Measurements from ENCODE around the gene ZMYM3. TPM values are rescaled to one million over a fixed set of nuclear protein-coding genes. Genes with fewer than 3 reads are reported as not detected.
"Not testable (repeated sequence)": the region's sequence is repeated elsewhere in the genome, so short reads cannot be mapped to it uniquely, and the experiment has no call there.

Gene ZMYM3
- 8.8 and 10.3 TPM in 2 replicates for total RNA-seq (2014; rRNA removed; shearing (Covaris generic))

DNA sequence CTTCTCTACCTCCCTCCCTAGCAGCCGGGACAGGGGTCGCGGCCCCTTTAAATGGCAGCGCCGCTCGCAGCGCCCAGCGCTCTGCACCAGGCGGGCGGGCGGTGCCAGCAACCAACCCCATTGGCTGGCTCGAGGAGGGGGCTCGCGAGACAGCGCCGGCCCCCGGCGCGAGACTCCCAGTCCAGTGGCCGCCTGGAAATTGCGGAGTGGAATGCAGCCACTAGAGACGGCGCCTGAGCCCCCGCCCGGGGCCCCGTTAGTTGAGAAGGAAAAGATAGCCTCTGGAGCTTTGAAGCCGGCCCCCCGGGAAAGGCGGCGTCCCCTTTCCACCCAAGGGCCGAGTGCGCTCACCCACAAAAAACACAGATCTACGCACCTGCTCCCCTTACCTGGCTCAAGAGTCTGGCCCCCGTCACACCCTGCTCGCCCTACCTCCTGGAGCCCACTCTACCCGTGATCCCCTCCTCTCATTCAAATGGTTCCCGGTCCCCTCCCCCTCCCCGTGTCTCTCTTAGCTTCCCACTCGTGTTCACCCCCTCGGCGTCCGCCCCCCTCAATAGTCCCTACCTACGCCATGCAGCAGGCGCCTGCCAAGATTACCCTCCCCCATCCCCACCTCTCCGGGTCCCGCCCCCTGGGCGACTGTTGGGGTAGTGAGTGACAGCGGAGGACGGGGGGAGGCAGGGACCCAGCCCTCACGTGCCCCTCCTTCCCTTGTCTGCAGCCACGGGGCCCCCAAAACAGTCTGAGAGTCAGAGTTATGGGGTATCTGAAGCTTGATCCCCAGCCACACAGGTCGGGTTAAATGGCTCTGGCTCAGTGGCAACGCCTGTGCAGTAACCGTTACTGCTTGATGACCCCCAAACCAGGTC, at the start of gene ZMYM3:
ZMYM3 (minus strand) TSS at position 49 of the 872 bp plus-strand sequence. CDS start 885 bp downstream, outside the sequence.
- peak; percentile 89 for DNase-seq (ENCODE audit: low read depth)

DNA sequence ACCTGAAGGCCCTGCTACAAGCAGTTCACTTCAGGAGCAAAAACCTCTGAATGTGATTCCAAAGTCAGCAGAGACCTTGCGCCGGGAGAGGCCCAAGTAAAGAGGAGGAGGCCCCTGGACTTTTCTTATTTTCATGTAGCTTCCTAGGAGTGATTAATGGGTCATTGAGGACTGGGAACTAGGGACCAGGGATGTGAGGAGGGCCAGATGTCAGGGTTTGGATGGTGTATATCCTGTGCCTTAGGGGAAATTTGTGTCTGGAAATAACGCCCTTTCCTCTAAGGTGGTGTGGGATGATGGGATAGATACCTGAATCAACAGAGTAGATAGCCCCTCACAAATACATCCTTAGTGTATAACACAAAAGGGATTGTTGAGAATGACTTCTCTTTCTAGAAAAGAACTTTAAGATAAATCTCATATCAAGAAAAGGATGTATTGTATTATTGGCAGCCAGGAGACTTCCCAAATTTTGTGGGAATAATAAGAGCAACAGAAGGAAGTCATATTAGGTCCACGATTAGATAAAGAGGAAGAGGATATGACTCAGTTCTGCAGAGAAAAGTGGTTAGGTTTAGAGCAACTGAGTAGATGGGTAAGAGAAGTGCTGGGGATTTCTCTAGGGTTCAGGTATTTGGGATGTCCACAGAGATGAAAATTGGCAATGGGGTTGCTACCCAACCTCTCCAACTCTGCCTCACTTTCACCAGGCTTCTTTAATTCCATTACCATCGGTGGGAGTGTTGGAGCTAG, 48.7 kb upstream of the ZMYM3 start:
- DNase-seq (ENCODE audit: low read depth), result no peak

DNA sequence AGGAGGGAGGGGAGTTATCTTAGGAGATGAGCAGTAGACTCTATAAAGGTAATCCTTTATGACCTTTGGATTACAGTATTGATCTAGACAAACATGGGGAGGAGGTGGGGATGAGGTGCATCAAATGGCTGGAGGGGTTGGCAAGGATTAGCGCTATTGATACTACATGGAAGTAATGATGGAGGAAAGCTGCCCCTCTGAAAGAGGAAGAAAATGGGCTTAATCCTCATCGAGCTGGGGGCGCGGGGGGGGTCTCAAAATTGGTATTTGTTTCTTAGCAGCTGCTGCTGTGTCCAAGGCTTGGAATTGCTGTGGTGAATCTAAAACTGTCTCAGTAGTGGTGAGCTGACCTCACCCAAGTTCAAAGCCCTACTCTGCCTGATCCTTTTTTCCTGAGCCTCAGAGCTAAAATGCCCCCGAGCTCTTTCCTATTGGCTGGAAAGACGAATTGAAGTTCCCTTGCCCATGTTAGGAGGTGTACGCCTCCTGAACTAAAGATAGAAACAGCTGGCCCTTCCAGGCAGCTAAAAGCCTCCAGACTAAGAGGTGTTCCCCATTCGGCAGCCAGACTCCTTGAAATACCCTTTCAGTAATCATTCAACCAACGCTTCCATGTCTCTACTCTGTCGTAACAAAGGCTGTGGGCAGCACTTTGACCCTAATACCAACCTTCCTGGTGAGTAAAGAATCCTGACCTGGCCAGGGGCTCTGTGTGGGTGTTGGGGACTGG, 47.4 kb upstream of the ZMYM3 start, which contains the start of gene ITGB1BP2:
ITGB1BP2 (plus strand) TSS at position 556 of the 730 bp plus-strand sequence; CDS start at position 613, 57 bp downstream.
- no peak for DNase-seq (ENCODE audit: low read depth)

DNA sequence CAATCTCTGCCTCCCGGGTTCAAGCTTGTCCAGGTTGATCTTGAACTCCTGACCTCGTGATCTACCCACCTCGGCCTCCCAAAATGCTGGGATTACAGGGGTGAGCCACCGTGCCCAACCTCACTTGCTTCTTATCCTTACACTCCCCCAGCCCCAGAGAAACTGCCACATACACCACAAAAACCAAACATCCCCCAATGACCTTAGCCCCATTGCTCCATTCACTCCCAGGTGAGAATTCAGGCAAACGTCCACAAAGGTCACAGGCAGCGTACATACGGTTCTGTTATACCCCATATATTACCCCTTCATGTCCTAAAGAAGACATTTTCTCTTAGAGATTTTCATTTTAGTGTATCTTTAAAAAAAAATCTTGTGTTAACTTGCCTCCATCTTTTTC, 46.6 kb upstream of the ZMYM3 start:
- DNase-seq (ENCODE audit: low read depth), result not testable (repeated sequence)

DNA sequence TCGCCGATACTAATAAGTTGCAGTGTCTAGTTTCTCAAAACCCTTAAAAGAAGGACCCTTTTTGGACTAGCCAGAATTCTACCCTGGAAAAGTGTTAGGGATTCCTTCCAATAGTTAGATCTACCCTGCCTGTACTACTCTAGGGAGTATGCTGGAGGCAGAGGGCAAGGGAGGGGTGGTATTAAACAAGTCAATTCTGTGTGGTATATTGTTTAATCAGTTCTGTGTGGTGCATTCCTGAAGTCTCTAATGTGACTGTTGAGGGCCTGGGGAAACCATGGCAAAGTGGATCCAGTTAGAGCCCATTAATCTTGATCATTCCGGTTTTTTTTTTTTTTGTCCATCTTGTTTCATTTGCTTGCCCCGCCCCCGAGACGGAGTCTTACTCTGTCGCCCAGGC, 46.1 kb upstream of the ZMYM3 start:
- not testable (repeated sequence) for DNase-seq (ENCODE audit: low read depth)

DNA sequence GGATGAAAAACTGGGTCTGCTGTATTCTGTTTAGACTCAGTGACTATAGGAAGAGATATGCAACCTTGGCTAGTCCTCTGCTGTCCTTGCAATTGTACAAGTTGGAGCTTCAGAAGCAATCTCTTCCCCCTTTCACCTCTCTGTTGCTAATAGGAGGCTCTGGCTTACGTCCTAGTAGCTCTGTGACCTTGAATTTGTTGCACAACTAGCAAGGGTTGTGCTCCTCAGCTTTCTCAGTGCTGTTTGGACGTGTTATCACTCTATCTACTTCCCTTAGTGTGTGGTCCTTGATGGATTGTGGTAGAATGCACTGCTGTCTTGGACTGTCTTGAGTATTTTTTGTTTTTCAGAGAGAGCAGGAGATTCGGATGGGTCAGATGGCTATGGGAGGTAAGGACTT, 44.2 kb upstream of the ZMYM3 start:
- no peak for DNase-seq (ENCODE audit: low read depth)

DNA sequence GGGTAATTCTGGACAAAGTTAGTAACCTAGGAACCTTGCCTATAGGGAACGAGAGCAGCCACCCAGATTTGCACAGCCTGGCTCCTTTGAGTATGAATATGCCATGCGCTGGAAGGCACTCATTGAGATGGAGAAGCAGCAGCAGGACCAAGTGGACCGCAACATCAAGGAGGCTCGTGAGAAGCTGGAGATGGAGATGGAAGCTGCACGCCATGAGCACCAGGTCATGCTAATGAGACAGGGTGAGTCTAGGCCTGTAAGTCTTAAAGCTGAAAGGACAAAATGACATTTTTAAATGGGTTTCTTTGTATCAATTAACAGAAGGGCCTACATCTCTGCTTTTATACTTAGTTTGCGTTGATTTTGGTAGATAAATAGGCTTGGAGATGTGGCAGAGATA, 42.9 kb upstream of the ZMYM3 start:
- no peak for DNase-seq (ENCODE audit: low read depth)

DNA sequence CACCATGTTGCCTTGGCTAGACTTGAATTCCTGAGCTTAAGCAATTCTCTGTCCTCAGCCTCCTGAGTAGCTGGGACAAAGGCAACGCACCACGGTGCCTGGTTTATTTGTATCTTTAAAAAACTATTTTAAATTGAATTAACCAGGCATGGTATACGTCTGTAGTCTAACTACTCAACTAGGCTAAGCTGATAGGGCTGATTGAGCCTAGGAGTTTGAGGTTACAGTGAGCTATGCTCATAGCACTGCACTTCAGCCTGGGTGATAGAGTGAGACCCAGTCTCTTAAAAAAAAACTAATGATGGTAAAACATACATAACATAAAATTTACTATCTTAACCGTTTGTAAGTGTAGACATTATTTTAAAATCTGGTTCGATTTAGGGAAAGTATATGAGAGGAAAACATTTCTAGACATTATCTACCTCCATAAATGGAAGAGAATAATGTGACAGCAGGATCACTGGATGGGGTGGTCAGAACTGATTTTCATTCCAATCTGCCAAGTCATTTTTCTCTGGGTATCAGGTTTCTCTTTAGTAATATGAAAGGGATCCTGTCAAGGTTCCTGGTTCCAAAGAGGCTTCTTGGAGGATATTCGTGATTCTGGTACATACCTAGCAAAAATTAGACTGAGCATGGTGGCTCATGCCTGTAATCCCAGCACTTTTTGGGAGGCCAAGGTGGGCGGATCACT, 38.9 kb upstream of the ZMYM3 start:
- DNase-seq (ENCODE audit: low read depth), result peak; percentile 17

DNA sequence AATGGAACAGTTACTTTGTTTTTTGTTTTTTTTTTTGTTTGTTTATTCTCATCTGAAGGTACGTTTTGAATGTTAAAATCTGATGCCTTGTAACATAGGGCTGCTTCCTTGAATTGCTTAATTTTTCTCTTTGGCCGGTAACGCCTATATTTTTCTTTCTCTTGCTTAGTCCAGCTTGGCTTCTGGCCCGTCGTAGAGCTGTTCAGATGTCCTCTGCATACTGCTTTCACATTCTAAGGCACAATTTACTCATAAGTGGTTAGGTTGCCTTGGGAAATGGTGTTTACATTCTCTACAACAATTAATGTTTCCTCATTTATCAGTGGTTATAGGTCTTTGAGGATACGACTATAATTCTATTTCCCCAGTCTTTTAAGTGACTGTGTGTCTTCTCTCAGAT, 37.4 kb upstream of the ZMYM3 start:
- DNase-seq (ENCODE audit: low read depth), result no peak

DNA sequence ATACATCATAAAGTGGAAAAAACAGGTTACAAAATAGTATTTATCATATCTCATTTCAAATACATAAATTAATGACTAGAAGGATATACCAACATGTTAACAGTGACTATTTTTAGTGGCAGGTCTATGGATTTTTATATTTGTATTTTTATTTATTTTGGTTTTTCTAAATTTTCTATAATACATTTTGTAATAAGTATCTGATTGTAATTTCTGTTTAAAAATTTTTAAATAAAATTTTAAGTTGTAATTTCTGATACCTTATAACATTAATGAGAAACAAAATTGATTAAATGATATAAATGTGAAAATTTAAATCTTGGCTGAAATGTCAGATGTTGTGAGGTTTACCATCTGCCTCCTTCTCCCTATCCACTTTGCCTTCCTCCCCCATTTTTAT, 32.0 kb upstream of the ZMYM3 start:
- no peak for DNase-seq (ENCODE audit: low read depth)

DNA sequence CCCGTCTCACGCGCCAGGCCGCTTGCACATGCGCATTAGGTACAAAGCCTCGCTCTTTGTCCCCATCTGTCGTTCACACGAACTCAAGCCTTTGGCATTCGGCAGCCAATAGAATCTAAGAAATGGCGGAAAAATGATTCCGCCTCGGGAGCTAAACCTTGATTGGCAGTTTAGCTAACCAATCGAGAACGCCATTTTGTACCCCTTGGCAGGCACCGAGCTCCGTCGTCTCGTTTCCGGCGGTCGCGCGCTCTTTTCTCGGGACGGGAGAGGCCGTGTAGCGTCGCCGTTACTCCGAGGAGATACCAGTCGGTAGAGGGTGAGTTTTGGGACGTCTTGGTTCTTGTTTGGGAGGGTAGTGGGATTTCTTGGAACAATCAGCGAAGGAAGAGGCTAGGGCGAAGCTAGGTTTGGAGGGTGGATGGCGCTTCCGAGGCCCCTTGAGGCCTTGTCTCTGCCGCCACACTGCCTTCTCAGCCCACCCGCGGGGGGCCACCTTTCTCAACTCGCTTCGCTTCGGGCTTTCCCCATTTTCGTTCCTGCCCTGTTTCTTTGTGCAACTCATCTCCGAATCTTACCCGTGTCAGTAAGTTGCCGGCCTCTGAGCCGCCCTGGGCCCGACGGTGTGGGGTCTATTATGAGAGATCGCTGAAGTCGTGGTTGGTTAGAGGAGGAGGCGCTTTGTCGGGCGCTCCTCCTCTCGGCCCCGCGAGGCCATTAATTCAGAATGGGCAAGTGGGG, 29.6 kb upstream of the ZMYM3 start, which contains the start of gene NONO:
NONO (plus strand) TSS at position 233 of the 741 bp plus-strand sequence. CDS start 7,003 bp downstream, outside the sequence.
- peak; percentile 94 for DNase-seq (ENCODE audit: low read depth)

DNA sequence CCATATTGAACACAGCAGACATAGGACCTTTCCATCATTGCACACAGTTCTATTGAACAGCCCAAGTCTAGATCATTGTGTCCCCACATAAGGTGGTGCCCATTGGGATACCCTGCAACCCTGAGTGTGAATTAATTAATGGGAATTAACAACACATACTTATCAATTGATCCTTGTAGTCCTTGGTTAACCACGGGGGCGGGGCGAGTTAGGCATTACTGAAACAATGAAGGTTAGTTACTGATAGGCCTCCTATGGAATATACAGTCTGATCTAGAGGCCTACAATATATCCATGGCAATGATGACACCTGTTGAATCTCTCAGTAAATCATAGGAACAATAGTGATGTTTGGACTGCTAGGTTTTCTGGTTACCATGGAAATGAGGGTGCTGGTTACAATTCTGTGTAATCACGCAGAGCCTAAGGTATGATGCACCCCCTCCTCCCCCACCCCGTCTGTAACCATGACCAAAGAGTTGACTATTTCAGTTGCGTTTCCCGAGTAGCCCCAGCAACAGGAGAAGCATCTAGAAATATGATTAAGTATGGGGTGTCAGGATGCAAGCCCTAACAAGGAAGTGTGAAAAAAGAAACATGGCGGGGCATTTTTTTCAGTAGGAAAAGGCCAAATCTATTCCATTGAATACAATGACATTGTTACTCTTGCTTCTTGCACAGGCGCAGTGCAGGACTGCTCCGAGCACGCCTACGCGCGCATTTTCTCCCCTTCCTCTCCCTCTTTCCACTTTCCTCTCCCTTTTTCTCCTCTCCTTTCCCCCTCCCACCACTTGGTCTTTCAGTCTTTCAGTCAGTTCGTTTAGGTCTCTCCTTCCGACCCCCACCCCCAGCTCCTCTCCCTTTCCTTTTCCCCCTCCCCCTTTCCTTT, 28.8 kb upstream of the ZMYM3 start:
- DNase-seq (ENCODE audit: low read depth), result no peak

DNA sequence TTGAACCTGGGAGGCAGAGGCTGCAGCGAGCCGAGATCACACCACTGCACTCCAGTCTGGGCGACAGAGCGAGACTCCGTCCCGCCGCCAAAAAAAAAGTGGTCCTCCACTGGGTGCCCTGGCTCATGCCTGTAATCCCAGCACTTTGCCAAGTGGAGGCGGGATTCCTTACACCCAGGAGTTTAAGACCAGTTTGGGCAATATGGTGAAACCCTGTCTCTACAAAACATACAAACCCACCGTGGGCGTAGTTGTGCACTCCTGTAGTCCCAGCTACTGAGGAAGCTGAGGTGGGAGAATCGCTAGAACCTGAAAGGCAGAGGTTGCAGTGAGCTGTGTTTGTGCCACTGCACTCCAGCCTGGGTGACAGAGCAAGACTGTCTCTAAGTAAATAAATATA, 27.4 kb upstream of the ZMYM3 start:
- not testable (repeated sequence) for DNase-seq (ENCODE audit: low read depth)

DNA sequence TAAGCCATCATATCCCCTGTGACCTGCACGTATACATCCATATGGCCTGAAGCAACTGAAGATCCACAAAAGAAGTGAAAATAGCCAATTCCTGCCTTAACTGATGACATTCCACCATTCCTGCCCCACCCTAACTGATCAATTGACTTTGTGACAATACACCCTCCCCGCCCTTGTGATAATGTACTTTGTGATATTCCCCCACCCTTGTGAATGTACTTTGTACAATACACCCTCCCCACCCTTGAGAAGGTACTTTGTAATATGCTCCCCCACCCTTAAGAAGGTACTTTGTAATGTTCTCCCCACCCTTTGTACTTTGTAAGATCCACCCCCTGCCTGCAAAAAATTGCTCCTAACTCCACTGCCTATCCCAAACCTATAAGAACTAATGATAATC, 18.4 kb upstream of the ZMYM3 start:
- DNase-seq (ENCODE audit: low read depth), result not testable (repeated sequence)

DNA sequence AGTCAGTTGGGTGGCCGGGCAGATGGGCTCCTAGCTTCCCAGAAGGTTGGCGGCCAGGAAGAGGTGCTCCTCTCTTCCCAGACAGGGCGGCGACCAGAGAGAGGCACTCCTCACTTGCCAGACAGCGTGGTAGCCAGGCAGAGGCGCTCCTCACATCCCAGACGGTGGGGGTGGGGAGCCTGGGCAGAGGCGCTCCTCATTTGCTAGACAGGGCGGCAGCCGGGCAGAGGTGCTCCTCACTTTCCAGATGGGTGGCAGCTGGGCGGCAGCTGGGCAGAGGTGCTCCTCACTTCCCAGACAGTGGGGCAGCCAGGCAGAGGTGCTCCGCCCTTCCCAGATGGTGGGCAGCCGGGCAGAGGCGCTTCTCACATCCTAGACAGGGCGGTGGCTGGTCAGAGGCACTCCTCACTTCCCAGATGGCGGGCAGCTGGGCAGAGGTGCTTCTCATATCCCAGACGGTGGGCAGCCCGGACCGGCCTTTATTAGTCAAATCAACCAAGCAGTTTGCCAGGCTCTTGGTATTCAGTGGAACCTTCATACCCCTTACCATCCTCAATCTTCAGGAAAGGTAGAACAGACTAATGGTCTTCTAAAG, 16.0 kb upstream of the ZMYM3 start:
- no peak for DNase-seq (ENCODE audit: low read depth)

DNA sequence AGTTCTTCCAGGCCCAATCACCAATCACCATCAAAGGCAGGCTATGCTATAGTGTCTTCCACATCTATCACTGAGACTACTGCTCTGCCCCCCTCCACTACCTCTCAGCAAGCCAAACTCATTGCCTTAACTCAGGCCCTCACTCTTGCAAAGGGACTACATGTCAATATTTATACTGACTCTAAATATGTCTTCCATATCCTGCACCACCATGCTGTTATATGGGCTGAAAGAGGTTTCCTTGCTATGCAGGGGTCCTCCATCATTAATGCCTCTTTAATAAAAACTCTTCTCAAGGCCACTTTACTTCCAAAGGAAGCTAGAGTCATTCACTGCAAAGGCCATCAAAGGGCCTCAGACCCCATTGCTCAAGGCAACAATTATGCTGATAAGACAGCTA, 14.7 kb upstream of the ZMYM3 start:
- DNase-seq (ENCODE audit: low read depth), result not testable (repeated sequence)

DNA sequence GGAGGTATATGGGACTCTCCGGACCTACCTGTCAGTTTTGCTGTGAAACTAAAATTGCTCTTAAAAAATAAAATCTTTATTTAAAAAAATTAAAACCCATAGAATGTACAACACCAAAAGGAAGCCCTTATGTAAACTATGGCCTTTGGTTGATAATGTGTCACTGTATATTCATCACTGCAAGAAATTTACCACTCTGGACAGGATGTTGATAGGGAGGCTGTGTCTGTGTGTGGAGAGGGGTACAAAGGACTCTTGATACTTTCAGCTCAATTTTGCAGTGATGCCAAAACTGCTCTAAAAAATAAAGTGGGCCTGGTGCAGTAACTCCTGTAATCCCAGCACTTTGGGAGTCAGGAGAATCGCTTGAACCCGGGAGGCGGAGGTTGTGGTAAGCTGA, 2.9 kb upstream of the ZMYM3 start:
- no peak for DNase-seq (ENCODE audit: low read depth)

DNA sequence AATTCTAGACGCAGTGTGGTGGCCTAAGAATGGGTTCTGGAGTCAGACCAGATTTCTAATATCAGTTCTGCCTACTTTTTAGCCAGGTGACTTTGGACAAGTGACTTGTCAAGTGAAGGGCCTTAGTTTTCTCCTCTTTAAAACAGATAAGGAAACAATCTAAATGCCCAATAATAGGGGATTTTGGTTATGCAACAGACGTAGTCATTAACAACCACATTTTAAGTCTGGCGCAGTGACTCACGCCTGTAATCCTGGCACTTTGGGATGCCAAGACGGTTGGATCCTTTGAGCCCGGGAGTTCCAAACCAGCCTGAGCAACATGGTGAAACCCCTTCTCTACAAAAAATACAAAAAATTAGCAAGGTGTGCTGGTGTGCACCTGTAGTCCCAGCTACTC, 2.1 kb upstream of the ZMYM3 start:
- DNase-seq (ENCODE audit: low read depth), result no peak
